ENCODE data around the gene MAGEA9B.

DNA sequence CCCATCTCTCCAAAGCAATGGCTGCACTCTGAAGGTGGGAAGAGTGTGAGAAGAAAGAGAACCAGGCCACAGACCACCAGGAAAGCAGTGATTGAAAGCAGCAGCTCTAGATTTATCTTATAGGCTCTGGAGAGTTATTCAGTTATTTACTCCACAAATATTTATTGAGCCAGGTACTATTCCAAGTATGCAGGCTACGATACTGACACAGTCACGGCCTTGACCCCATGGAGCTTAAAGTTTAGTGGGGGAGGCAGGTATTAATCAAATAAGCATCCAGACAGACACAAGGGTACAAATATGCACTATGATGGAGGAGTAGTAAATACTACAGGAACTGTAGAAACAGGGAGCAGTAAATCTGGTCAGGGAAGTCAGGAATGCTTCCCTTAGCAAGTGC, 41.5 kb upstream of the MAGEA9B start:
- TF ChIP-seq POLR2A (IDR thresholded peaks at IDR 0.05) (no peak), CTCF (IDR thresholded peaks at IDR 0.05) (no peak), EP300 (IDR thresholded peaks at IDR 0.05) (no peak)

Measured in tibial nerve (tissue), 4 donors.